ENCODE measurements around the gene IFITM1. TPM values are rescaled to one million over a fixed set of nuclear protein-coding genes. Genes with fewer than 3 reads are reported as not detected.
A peak's percentile ranks its signal among the peaks of the same experiment; 100 is the strongest.

Gene IFITM1
- total RNA-seq, 1 experiment from 2014 or later, result 3.2 TPM

GRCh38 chr11:363948-364761 is 50.3 kb downstream of the IFITM1 start:
- Histone ChIP-seq H3K27me3 (replicated peaks; ENCODE audit: control insufficient read depth, insufficient read depth, low read length) (no peaks in the 10 kb centered on the region), H3K4me3 (ENCODE audit: low read depth, low read length) (no peak overlapping the region), H3K36me3 (ENCODE audit: control insufficient read depth, insufficient read depth, low read length) (no peaks in the 10 kb centered on the region), H3K9me3 (no peaks in the 10 kb centered on the region; the same call in 1 of the 2 replicates), H3K4me1 (peaks cover 8% of the 10 kb centered on the region)
- DNase-seq, result peak; percentile 85 to 89
- intact Hi-C loops (cut with micrococcal nuclease; ENCODE audit: unreplicated experiment), result loop anchor here (10.0 kb wide), 1 partner anchor 81 kb away; the partner anchor contains the start of gene ANO9
- CTCF ChIA-PET, result interaction anchor here (1.0 to 1.2 kb wide), 2 partner anchors 113 to 157 kb away, joined by 3 read pairs; partner anchors contain the start of genes BET1L and RIC8A
- Mint-ChIP-seq H3K4me3 (ENCODE audit: unreplicated experiment) (no peak overlapping the region), H3K9me3 (ENCODE audit: unreplicated experiment) (no peaks in the 10 kb centered on the region), H3K36me3 (ENCODE audit: insufficient read depth, unreplicated experiment) (peaks cover 12% of the 10 kb centered on the region), H3K4me1 (ENCODE audit: low read depth, unreplicated experiment) (peaks cover 7% of the 10 kb centered on the region), H3K27ac (ENCODE audit: unreplicated experiment) (no peak overlapping the region), H3K27me3 (ENCODE audit: insufficient read depth, unreplicated experiment) (peaks cover 2% of the 10 kb centered on the region)
- POLR2A ChIA-PET, result no interaction called here
- TF ChIP-seq CTCF (IDR thresholded peaks at IDR 0.05; ENCODE audit: insufficient read depth in 1 of 2, low read depth in 1 of 2, low read length in 1 of 2, severe bottlenecking in 1 of 2, unreplicated experiment in 1 of 2), result peak; percentile 54 to 62
- no TSS peak for BruUV-seq (replicated peaks)

Other genes starting within 250 kb of the IFITM1 start
- gene SCGB1C1, start 121.0 kb upstream of the IFITM1 start, total RNA-seq (2022), result not detected in 2 replicates
- gene BET1L, start 106.6 kb upstream of the IFITM1 start, total RNA-seq (2022), result 56.8 and 57.4 TPM in 2 replicates
- 97.1 and 111 TPM in 2 replicates for gene RIC8A, start 106.3 kb upstream of the IFITM1 start, total RNA-seq (2022)
- 24.6 and 26.0 TPM in 2 replicates for gene SIRT3, start 77.7 kb upstream of the IFITM1 start, total RNA-seq (2022)
- 162 and 172 TPM in 2 replicates for gene PSMD13, start 77.1 kb upstream of the IFITM1 start, total RNA-seq (2022)
- gene NLRP6, start 35.6 kb upstream of the IFITM1 start, total RNA-seq (2022), result not detected in 2 replicates
- 59.6 and 66.5 TPM in 2 replicates for gene PGGHG, start 24.9 kb upstream of the IFITM1 start, total RNA-seq (2022)
- not detected in 2 replicates for gene IFITM5, start 14.5 kb upstream of the IFITM1 start, total RNA-seq (2022)
- gene IFITM2, start 6.2 kb upstream of the IFITM1 start, total RNA-seq (2022), result 7.0 and 7.3 TPM in 2 replicates
- gene IFITM3, start 6.8 kb downstream of the IFITM1 start, total RNA-seq (2022), result 6.9 and 12.4 TPM in 2 replicates
- 30.7 and 35.6 TPM in 2 replicates for gene B4GALNT4, start 55.5 kb downstream of the IFITM1 start, total RNA-seq (2022)
- 143 and 149 TPM in 2 replicates for gene PKP3, start 80.2 kb downstream of the IFITM1 start, total RNA-seq (2022)
- gene SIGIRR, start 101.0 kb downstream of the IFITM1 start, total RNA-seq (2022), result 119 and 124 TPM in 2 replicates
- 85.5 and 92.6 TPM in 2 replicates for gene ANO9, start 128.0 kb downstream of the IFITM1 start, total RNA-seq (2022)
- 40.6 and 44.3 TPM in 2 replicates for gene PTDSS2, start 136.2 kb downstream of the IFITM1 start, total RNA-seq (2022)
- 134 and 136 TPM in 2 replicates for gene RNH1, start 193.2 kb downstream of the IFITM1 start, total RNA-seq (2022)
- gene HRAS, start 221.5 kb downstream of the IFITM1 start, total RNA-seq (2022), result 60.2 and 69.0 TPM in 2 replicates
- gene LRRC56, start 223.5 kb downstream of the IFITM1 start, total RNA-seq (2022), result 4.3 and 4.4 TPM in 2 replicates
- 11.9 and 13.8 TPM in 2 replicates for gene LMNTD2, start 246.7 kb downstream of the IFITM1 start, total RNA-seq (2022)
- 61.1 and 65.5 TPM in 2 replicates for gene RASSF7, start 246.9 kb downstream of the IFITM1 start, total RNA-seq (2022)

Data from Caco-2 (cell line).